HG03196 (cell line): ENCODE results near the gene TMEM130.
A peak's percentile ranks its signal among the peaks of the same experiment; 100 is the strongest.
"Not testable (repeated sequence)": the region's sequence is repeated elsewhere in the genome, so short reads cannot be mapped to it uniquely, and the experiment has no call there.

Experiments
- ATAC-seq: cut with Tn5 transposase; IDR thresholded peaks from one replicate; pipeline ENCODE4 v1.9.1; 2021; ENCODE audit not compliant: unreplicated experiment

TMEM130 gene

DNA sequence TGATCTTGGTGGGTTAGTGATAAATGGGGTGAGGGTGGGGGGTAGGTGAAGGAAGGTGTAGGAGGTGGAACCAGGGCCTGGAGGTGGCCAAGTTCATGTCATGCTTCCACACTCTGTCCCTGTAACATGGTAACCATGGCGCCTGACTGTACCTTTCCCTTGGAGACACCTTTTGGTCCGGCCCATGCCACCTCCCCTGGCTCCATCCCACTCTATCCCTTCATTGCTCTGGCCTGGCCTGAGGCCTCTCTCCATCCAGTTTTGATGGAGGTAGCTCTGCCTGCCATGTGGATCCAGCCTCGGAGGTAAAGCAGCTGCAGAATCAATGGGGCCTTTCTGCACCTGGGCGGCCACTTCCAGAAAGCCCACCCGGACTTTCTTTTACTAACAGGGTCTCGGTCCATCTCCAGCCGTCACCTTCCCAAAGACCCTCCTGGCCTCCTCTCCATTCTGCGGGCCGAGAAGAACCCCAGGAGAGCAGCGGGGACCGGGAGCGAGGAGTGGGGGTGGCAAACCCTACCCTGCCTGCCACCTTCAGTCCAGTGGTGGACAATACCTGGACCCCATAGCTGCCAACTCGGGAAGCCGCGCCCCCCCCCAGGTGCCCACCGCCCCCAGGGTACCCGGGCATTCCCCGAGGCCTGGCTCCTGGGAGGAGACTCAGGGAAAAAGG lies 8.0 kb upstream of the TMEM130 start:
- no peak for ATAC-seq

GRCh38 chr7:98877146-98877545 lies 7.3 kb upstream of the TMEM130 start:
- no peak for ATAC-seq

GRCh38 chr7:98875501-98875900 lies 5.7 kb upstream of the TMEM130 start:
- no peak for ATAC-seq

DNA sequence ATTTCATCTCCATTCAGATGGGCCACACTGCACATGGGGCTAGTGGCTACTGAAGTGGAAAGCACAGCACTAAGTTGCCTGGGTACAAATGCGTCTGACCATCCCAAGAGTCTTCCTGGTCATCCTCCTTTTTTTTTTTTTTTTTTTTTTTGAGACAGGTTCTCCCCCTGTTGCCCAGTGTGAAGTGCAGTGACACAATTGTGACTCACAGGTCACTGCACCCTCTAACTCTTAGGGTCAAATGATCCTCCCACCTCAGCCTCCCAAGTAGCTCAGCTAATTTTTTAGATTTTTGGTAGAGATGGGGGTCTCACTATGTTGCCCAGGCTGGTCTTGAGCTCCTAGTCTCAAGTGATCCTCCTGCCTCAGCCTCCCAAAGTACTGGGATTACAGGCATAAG lies 5.1 kb upstream of the TMEM130 start:
- ATAC-seq = no peak

DNA sequence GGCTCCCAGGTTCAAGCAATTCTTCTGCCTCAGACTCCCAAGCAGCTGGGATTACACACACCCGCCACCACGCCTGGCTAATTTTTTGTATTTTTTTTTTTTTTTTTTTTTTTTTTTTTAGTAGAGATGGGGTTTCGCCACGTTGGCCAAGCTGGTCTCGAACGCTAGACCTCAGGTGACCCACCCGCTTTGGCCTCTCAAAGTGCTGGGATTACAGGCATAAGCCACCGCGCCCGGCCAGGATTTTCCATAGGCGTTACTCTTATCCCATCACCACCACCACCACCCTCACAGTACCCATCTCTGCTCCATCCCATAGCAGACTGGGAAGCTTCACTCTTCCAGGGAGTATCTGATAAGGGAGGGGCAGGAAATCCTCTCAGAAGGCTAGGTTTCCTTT lies 3.8 kb upstream of the TMEM130 start:
- ATAC-seq = not testable (repeated sequence)

DNA sequence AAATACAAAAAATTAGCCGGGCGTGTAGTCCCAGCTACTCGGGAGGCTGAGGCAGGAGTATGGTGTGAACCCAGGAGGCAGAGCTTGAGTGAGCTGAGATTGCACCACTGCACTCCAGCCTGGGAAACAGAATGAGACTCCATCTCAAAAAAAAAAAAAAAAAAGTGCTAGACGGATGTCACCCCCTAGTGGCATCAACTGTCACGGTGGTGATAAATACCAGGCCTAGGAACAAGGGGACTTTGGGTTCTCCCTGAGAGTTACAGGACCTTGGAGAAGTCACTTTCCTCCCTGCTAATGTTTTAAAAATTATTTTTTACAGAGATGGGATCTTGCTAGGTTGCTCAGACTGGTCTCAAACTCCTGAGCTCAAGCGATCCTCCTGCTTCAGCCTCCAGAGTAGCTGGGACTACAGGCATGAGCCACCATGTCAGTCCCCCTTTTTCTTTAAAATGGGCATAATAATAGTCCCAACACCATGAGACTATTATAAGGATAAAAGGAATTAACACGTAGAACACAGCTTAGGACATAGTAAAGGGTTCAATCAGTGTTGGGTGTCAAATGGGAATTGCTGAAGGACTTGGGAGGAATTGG lies 2.6 kb upstream of the TMEM130 start:
- no peak for ATAC-seq

- ATAC-seq = no peak
Observed at GRCh38 chr7:98870807-98871491, 1.1 kb upstream of the TMEM130 start.

GRCh38 chr7:98870121-98870651 lies 372 bp upstream of the TMEM130 start:
- ATAC-seq = peak; percentile 89

GRCh38 chr7:98869027-98869596 lies 702 bp downstream of the TMEM130 start:
- ATAC-seq = no peak

GRCh38 chr7:98868450-98868849 lies 1.4 kb downstream of the TMEM130 start:
- ATAC-seq = no peak

- ATAC-seq = no peak
Observed at GRCh38 chr7:98866765-98867164, 3.0 kb downstream of the TMEM130 start.

DNA sequence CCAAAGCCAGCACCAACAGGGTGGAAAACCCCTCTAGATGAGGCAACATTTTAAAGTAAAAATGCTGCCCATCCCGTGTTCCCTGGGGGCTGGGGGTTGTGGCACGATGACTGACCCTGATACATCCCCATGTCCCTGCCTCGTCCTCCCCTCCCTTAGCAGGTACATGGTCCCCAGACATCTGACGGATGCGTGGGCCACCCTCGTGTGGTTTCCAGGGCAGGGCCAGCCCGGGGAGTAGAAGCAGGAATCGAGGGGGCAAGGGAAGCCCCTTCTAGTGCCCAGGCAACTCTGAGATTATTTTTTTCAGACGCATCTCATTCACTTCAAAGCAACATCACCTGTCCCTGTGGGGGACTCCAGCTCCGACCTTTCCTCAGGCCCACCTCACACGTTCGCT lies 3.5 kb downstream of the TMEM130 start:
- ATAC-seq = no peak

DNA sequence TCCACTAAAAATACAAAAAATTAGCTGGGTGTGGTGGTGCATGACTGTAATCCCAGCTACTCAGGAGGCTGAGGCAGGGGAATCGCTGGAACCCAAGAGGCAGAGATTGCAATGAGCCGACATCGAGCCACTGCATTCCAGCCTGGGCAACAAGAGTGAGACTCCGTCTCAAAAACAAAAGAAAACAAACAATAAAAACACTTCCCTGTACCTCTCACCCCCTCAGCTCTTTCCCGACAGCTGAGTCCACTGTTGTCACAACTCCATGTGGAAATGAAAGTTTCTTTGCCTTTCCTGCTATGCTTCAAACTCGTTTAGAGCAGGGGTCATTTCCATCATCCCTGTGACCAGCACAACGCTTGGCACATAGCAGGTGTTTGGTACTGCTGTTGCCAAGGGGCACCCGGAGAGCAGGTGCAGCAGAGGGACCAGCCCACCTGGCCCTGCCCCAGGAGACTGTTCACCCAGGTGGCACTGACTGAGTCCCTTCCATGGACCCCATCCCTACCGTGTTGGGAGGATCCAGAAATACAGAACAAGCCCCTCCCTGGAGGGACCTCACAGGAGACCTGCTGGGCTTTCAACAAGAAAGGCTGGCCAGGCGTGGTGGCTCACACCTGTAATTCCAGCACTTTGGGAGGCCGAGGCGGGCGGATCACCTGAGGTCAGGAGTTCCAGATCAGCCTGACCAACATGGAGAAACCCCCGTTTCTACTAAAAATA lies 4.9 kb downstream of the TMEM130 start:
- ATAC-seq = no peak

DNA sequence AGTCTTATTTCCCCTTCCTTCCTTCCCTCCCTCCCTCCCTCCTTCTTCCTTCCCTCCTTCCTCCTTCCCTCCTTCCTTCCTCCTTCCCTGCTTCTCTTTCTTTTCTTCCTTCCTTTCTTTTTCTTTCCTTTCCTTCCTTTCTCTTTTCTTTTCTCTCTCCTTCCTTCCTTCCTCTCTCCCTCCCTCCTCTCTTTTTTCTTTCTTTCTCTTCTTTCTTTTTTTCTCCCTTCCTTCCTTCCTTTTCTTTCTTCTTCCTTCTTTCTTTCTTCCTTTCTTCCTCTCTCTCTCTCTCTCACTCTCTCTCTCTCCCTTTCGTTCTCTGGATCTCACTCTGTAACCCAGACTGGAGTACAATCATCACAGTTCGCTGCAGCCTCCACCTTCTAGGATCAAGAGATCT lies 6.2 kb downstream of the TMEM130 start:
- ATAC-seq = no peak

DNA sequence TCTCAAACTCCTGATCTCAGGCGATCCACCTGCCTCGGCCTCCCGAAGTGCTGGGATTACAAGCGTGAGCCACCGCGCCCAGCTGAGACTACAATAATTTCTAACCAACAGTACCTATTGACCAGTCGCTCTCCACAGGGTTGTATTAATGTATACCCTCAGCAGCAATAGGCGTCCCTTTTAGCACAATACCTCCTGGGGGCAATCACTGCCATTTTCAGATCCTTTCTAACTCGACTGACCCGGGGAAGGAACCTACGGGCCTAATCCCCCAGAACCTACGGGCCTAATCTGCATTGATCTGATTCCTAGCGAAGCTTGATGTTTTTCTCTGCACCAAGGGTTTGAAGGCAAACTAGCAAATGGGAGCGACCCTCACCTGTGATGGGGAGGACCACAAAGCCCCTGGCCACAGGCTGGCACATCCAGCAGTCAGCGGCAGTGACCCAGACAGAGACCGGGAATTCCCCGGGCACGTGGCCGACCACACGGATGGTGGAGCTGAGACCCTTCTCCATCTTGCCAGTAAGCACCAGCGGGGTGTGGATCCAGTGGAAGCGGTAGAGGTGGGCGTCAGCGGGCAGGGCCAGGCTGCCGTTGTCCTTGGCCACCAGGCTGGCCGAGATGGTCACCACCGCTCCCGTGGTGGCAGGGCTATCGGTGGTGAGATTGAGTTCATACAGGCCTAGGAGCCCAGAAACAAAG lies 6.9 kb downstream of the TMEM130 start:
- no peak for ATAC-seq

- no peak for ATAC-seq
Observed at GRCh38 chr7:98862203-98862602, 7.6 kb downstream of the TMEM130 start.

- no peak for ATAC-seq
Observed at GRCh38 chr7:98860071-98860470, 9.7 kb downstream of the TMEM130 start.

DNA sequence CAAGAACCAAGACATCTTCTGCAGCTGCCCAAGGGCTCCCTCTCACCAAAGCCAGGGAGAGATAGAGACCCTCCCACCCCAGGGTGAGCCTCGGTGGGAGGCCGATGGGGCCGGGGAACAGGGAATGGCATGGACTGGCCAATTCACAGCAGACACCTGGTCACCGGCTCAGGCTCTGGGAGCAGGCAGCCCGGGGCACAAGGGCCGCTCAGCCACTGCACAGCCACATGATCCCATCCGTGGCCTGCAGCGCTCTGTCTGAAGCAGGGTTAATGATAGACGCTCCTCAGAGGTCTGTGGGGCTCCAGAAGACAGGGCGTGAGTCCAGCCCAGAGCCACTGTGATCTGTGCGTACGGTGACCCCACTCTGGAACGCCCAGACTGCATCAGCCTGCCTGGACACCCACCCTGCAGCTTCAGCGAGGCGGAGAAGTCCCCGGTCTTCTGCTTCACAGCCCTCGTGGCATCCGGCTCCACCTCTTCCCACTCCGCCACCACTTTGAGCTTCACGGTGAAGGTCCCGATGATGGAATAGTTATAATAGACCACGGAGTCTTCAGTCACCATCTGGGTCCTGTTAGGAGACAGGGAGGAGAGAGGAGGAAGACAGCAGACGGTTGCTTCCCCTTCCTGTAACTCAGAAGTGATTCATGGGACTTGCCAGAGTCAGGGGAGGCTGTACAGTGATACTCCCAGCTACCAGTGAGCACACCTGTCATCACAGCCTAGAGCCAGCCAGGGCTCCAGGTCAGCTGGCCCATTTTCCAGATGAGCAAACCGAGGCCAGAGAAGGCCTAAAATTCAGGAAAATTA lies 14.0 kb downstream of the TMEM130 start:
- no peak for ATAC-seq

DNA sequence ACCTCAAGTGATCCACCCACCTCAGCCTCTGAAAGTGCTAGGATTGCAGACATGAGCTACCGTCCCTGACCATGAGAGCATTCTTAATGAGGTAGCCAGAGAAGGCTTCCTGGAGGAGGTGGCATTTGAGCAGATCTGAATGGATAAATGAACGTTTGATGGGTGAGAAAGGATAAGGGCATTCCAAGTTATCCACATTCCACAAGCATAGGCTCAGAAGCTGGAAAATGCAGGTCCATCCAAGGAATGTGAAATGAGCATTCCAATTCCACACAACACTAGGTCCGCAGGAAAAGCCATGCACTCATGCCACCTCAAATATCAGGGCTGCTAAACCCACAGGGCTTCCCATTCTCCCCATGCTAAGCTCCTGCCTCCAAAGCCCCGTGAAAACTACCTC lies 17.0 kb downstream of the TMEM130 start:
- ATAC-seq = no peak

DNA sequence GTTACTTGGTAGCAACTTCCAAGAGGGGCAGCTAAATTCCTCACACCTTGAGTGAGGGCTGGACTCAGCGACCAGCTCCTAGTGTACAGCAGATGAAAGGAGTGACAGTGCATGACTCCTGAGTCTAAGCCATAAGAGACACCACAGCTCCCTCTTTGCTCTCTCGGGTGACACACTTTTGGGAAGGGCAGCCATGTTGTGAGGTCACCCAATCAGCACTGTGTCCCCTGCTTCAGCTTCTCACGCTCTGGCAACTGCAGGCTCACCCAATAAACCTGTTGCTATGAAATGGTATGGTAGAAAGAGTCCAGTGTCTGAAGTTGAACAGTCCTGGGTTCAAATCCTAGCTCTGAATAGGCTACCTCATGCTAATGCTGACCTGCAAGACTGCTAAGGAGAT lies 20.9 kb downstream of the TMEM130 start:
- ATAC-seq = no peak
